HG02870 (cell line): Measurements from ENCODE around the gene KCNG3.
"Not testable (repeated sequence)": the region's sequence is repeated elsewhere in the genome, so short reads cannot be mapped to it uniquely, and the experiment has no call there.

Experiments used
- ATAC-seq: cut with Tn5 transposase; IDR thresholded peaks from one replicate; pipeline ENCODE4 v1.9.1; 2021; ENCODE audit warnings: mild to moderate bottlenecking, moderate library complexity; ENCODE audit not compliant: unreplicated experiment

KCNG3 gene

GRCh38 chr2:42435628-42436027 lies 58.2 kb downstream of the KCNG3 start:
- no peak for ATAC-seq

GRCh38 chr2:42430188-42430587 lies 63.6 kb downstream of the KCNG3 start:
- ATAC-seq, result no peak

GRCh38 chr2:42429352-42429751 lies 64.4 kb downstream of the KCNG3 start:
- no peak for ATAC-seq

- no peak for ATAC-seq
Measured at GRCh38 chr2:42425697-42426096, 68.1 kb downstream of the KCNG3 start.

GRCh38 chr2:42424033-42424432 lies 69.7 kb downstream of the KCNG3 start:
- ATAC-seq, result no peak

- no peak for ATAC-seq
Measured at GRCh38 chr2:42421601-42422239, 72.1 kb downstream of the KCNG3 start.

- ATAC-seq, result no peak
Measured at GRCh38 chr2:42421157-42421485, 72.7 kb downstream of the KCNG3 start.

- no peak for ATAC-seq
Measured at GRCh38 chr2:42414648-42415047, 79.1 kb downstream of the KCNG3 start.

- no peak for ATAC-seq
Measured at GRCh38 chr2:42414158-42414557, 79.6 kb downstream of the KCNG3 start.

- ATAC-seq, result no peak
Measured at GRCh38 chr2:42410742-42411514, 82.9 kb downstream of the KCNG3 start.

GRCh38 chr2:42408009-42408408 lies 85.8 kb downstream of the KCNG3 start:
- no peak for ATAC-seq

GRCh38 chr2:42407476-42407875 lies 86.3 kb downstream of the KCNG3 start:
- ATAC-seq, result no peak

GRCh38 chr2:42404676-42405075 lies 89.1 kb downstream of the KCNG3 start:
- no peak for ATAC-seq

GRCh38 chr2:42401773-42402172 lies 92.0 kb downstream of the KCNG3 start:
- no peak for ATAC-seq

- not testable (repeated sequence) for ATAC-seq
Measured at GRCh38 chr2:42398052-42398451, 95.7 kb downstream of the KCNG3 start.

- ATAC-seq, result not testable (repeated sequence)
Measured at GRCh38 chr2:42393320-42393719, 100.5 kb downstream of the KCNG3 start.

GRCh38 chr2:42392191-42392590 lies 101.6 kb downstream of the KCNG3 start:
- no peak for ATAC-seq
